ENCODE measurements around the gene NSRP1. TPM values are rescaled to one million over a fixed set of nuclear protein-coding genes. Genes with fewer than 3 reads are reported as not detected.

The NSRP1 gene
- total and polyA plus RNA-seq, 11 donors = 10.6 to 36.6 (median 25.1) TPM

GRCh38 chr17:30095507-30096244 is 20.9 kb upstream of the NSRP1 start:
- no peaks in the 10 kb centered on the region for H3K9me3 ChIP-seq
- no peaks in the 10 kb centered on the region for H3K27me3 ChIP-seq
- intact Hi-C loops (cut with DNase I) = loop anchor here in 6 of 10 donors (10.0 kb wide), 5 partner anchors 61 to 521 kb away; partner anchors contain the start of gene GIT1 (in 2 of the 6)
- H3K4me1 ChIP-seq = peaks cover 0 to 15% (median 4%) of the 10 kb centered on the region in 12 donors
- no peaks in the 10 kb centered on the region for H3K36me3 ChIP-seq
- ATAC-seq = peak in 3 of 4 donors; percentile 52 to 71 (median 60)
- no peak overlapping the region for H3K4me3 ChIP-seq
- peak in 11 of 12 donors; percentile 13 to 53 (median 33) for TF ChIP-seq CTCF (IDR thresholded peaks at IDR 0.05)
- TF ChIP-seq POLR2A (IDR thresholded peaks at IDR 0.05) = no peak
- H3K27ac ChIP-seq = peak overlapping the region in 1 of 12 donors; percentile 30
- WGBS, 4 donors = 41 to 45% (median 43%) methylated on average over 4 of the region's 4 CpGs
- DNase-seq = no peak

GRCh38 chr17:30101686-30102390 is 14.8 kb upstream of the NSRP1 start:
- Histone ChIP-seq H3K27ac (no peak overlapping the region), H3K36me3 (no peaks in the 10 kb centered on the region), H3K27me3 (no peaks in the 10 kb centered on the region), H3K9me3 (no peaks in the 10 kb centered on the region), H3K4me1 (peaks cover 0 to 10% (median 0%) of the 10 kb centered on the region in 12 donors), H3K4me3 (no peak overlapping the region)
- ATAC-seq (no peak), DNase-seq (no peak)
- 61 to 63% (median 61%) methylated on average over 4 of the region's 4 CpGs for WGBS, 4 donors
- TF ChIP-seq POLR2A (IDR thresholded peaks at IDR 0.05) (no peak), CTCF (IDR thresholded peaks at IDR 0.05) (no peak)
- intact Hi-C loops (cut with DNase I) = loop anchor here in 4 of 10 donors (5.0 to 10.0 kb wide), 3 partner anchors 175 to 235 kb away; partner anchors contain the start of gene TMIGD1 (in 1 of the 4)

GRCh38 chr17:30103921-30104320 is 12.7 kb upstream of the NSRP1 start:
- intact Hi-C loops (cut with DNase I) = loop anchor here in 6 of 10 donors (1.0 to 10.0 kb wide), 6 partner anchors 173 to 233 kb away; partner anchors contain the start of gene TMIGD1 (in 1 of the 6)
- TF ChIP-seq CTCF (IDR thresholded peaks at IDR 0.05) (no peak), POLR2A (IDR thresholded peaks at IDR 0.05) (no peak)
- 82 to 94% (median 89%) methylated on average over 1 of the region's 1 CpG for WGBS, 4 donors

More at GRCh38 chr17:30103921-30104320, 12.7 kb upstream of the NSRP1 start:
- DNase-seq (no peak), ATAC-seq (no peak)
- no peaks in the 10 kb centered on the region for H3K9me3 ChIP-seq
- peaks cover 0 to 10% (median 0%) of the 10 kb centered on the region in 12 donors for H3K4me1 ChIP-seq
- H3K27me3 ChIP-seq = no peaks in the 10 kb centered on the region
- no peaks in the 10 kb centered on the region for H3K36me3 ChIP-seq
- H3K27ac ChIP-seq = no peak overlapping the region
- H3K4me3 ChIP-seq = no peak overlapping the region
